NCI-H524 (cell line): ENCODE measurements around the gene CDH26.

Experiments
- DNase-seq, 2 experiments: peaks; one replicate each; lab custom pipeline; 2025; lab: John Stamatoyannopoulos, UW

The CDH26 gene

DNA sequence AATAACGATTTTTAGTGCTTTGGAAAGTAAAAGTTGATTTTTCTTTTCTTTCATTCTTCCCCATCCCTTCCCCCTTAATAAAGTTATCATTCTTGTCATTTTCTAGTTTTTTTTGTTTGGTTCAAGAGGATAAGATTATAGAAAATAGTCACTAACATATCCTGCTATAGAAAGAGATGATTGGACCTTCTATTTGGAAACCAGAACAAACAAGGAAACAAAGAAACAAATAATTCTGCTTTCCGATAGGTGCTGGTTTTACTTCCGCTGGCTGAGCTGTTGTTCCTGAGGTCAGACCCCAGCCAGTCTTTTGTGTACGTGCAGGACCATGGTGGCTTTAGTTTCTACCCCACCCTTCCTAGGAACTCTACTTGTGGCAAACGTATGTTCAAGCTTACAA lies at the start of gene CDH26:
TSS of gene CDH26 (plus strand) at position 301 of the 400 bp plus-strand sequence. CDS start 304 bp downstream, outside the sequence.
- no peak for DNase-seq

- no peak for DNase-seq
Observed at GRCh38 chr20:59908855-59909254, 49.4 kb upstream of the CDH26 start.

- no peak for DNase-seq
Observed at GRCh38 chr20:59911041-59911440, 47.2 kb upstream of the CDH26 start.

GRCh38 chr20:59912609-59913008 lies 45.6 kb upstream of the CDH26 start:
- no peak for DNase-seq

DNA sequence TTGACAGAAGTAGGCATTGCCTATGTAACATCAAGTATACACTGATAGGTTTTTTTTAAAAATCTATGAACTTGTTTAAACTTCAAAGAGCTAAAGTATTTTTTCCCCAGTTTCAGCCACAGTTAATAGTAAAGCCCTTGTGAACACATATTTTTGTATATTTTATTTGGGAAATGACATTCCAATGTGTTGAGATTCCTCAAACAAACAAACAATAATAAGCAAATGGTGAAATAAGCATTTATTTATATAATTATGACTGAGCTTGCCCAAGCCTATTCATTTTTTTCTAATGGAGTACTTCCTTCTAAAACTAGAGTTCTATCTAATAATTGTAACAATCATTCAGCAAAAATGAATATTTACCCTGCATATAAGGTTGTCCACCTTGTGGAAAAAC lies 37.3 kb upstream of the CDH26 start:
- no peak for DNase-seq

GRCh38 chr20:59923514-59923913 lies 34.7 kb upstream of the CDH26 start:
- DNase-seq, result no peak

- DNase-seq, result no peak
Observed at GRCh38 chr20:59925359-59925758, 32.9 kb upstream of the CDH26 start.

- no peak for DNase-seq
Observed at GRCh38 chr20:59925899-59926298, 32.3 kb upstream of the CDH26 start.

DNA sequence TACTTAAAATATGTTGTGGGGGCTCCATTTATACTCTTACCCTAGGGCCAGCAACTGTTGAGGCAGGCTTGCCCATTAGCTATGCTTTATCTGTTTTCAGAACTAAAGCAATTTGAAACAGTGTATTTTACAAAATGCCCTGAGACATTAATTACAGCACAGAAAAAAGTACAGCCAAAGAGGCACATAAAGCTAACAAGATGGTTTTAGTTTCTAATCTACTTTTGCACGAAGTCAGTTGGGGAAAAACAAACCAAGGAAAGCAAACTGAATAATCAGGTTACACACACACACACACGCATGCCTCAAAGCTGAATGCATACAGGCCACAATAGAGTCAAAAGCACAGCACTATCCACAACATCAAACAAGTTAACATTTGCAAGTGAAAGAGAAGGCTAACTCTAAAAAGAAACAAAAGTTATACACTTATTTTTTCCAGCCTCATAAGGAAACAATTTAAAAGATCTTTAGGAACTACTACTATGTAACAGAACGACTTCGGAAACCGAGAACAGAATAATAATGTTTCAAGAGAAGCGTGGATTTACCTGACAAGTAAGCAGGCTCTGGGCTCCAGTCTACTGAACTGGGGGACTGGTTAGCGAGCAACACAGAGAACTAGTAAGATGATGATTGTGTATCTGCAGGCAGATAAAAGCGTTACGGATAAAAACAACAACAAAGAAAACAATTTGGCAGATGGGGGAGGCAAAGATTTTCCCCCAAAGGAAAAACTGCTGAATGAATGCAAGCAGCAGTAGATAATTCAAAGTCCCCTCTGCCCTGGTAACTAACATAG lies 26.5 kb upstream of the CDH26 start:
- DNase-seq, result no peak

GRCh38 chr20:59932616-59933295 lies 25.5 kb upstream of the CDH26 start:
- DNase-seq, result no peak

GRCh38 chr20:59933296-59933848 lies 24.9 kb upstream of the CDH26 start, which contains the start of gene SYCP2:
Gene SYCP2, minus strand, starts transcription at chr20:59933637. Its CDS starts 11,224 bp downstream, at chr20:59922413.
- DNase-seq, result peak in 1 of 2 experiments; percentile 58

DNA sequence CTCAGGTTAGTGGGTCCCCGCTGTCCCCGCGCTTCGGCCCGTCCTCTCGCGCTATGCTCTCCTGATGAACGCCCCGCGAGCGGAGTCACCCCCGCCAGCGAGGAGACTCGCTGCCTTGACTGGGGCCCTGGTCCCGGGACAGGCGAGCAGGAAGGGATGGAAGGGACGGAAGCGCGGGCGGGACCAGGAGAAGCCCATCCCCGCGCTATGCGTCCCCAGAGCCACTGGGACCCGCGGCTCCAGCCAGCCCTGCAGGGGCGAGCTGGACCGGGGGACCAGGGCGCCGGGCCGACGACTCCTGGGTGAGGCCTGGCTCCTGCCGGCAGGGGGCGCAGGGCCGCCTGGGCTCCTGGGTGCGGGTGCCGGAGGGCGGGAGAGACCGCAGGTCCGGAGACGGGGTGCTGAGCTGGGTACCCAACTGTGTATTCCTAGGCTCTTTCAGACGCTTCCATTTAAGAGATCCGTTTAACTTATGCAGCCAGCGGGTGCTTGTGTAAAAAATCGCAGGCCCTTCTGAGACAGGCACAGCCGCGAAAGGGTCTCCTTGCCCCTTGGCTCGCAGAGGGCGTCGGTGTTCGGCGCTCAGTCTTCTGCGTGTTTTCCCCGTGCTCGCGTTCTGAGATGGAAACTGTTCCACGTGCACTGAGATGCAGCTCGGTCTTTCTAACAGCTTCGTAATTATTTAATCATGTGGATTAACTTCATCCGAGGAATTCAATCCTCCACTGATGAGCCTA lies 24.2 kb upstream of the CDH26 start:
- peak; percentile 13 to 67 for DNase-seq

GRCh38 chr20:59935457-59936185 lies 22.6 kb upstream of the CDH26 start:
- no peak for DNase-seq

DNA sequence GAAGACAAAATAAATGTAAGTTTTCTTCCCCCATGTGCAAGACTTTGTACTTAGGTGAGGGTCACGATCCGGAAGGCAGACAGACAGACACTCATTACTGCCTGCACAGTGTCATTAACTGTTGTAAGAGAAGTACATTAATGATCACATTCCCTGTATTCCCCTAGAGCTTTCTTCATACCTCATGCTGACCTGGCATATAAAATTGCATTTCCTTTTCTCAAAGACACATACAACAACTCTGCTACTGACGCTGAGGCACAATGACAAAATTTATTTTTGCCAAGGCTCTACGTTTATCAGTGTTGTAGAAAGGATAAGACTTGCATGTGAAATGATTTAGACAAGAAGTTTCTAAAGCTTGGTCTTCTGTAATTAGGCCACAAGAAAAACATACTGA lies 21.8 kb upstream of the CDH26 start:
- DNase-seq, result no peak

GRCh38 chr20:59937150-59937549 lies 21.1 kb upstream of the CDH26 start:
- DNase-seq, result no peak

GRCh38 chr20:59938221-59938620 lies 20.0 kb upstream of the CDH26 start:
- no peak for DNase-seq

DNA sequence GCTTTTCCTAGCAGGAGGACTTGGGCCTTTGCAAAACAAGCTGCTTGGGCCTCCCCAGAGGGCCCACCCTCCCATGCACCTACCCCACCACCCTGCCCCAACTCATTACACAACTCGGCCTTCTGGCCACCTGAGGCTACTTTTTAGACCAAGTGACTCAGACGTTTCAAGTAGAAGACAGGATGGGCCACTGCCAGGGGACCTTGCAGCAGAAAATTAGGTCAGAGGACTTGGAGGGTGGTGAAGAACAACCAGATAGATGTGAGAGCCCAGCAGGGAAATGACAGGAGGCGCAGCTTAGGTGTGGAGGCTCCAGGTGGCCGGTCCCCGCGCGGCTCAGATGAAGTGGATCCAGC lies 19.5 kb upstream of the CDH26 start:
- DNase-seq, result no peak

- DNase-seq, result no peak
Observed at GRCh38 chr20:59939052-59939878, 19.0 kb upstream of the CDH26 start.

GRCh38 chr20:59939879-59940128 lies 18.4 kb upstream of the CDH26 start:
- no peak for DNase-seq

GRCh38 chr20:59940129-59940955 lies 17.9 kb upstream of the CDH26 start, which contains the start of the genes FAM217B and PPP1R3D:
Gene FAM217B, plus strand, starts transcription at chr20:59940389. Its CDS starts 3,555 bp downstream, at chr20:59943944.
Gene PPP1R3D, minus strand, starts transcription at chr20:59940305. Its CDS starts 374 bp downstream, at chr20:59939931.
- peak; percentile 84 to 85 for DNase-seq
